HL-60 (cell line): ENCODE measurements around the gene ABCA2.
A peak's percentile ranks its signal among the peaks of the same experiment; 100 is the strongest.

ENCODE experiments used
- DNase-seq, 2 experiments: peaks; one replicate each; pipeline ENCODE4 v3.0.0-alpha.2; 2010 to 2020; ENCODE audit warnings: low read depth in 1 of 2, low spot score in 1 of 2
- H3K27ac ChIP-seq: fragments of 250-450 bp; sonication (Bioruptor Pico); replicated peaks from 2 replicates; pipeline ENCODE4 v1.5.1; 2020; ENCODE audit warnings: mild to moderate bottlenecking, moderate library complexity
- H3K27me3 ChIP-seq: fragments of 250-450 bp; sonication (Bioruptor Pico); 2 replicates; pipeline ENCODE4 v1.5.1; 2021; ENCODE audit warnings: mild to moderate bottlenecking, moderate library complexity; ENCODE audit not compliant: insufficient read depth, poor library complexity, severe bottlenecking
- H3K4me3 ChIP-seq: replicated peaks from 2 replicates; pipeline ENCODE4 v1.5.1; 2011; ENCODE audit warnings: mild to moderate bottlenecking, control low read depth, low read length; ENCODE audit not compliant: insufficient read depth
- CTCF ChIP-seq: IDR thresholded peaks from one replicate; pipeline ENCODE4 v1.5.1; 2011; ENCODE audit warnings: low read length, control low read depth, inconsistent platforms; ENCODE audit not compliant: insufficient read depth
- GABPA ChIP-seq: IDR thresholded peaks from 2 replicates; pipeline ENCODE4 v1.6.1; 2012; ENCODE audit warnings: low read depth
- POLR2AphosphoS5 ChIP-seq: IDR thresholded peaks from 2 replicates; pipeline ENCODE4 v1.6.1; 2012; ENCODE audit warnings: low read depth
- REST ChIP-seq: IDR thresholded peaks from 2 replicates; pipeline ENCODE4 v1.6.1; 2012; ENCODE audit warnings: low read depth; ENCODE audit not compliant: insufficient replicate concordance
- SPI1 ChIP-seq: IDR thresholded peaks from 2 replicates; pipeline ENCODE4 v1.6.1; 2012; ENCODE audit warnings: low read depth, mild to moderate bottlenecking, borderline replicate concordance

The ABCA2 gene

GRCh38 chr9:137065336-137065967 lies 37.4 kb upstream of the ABCA2 start:
- TF ChIP-seq REST (no peak), CTCF (no peak), SPI1 (no peak), GABPA (no peak), POLR2AphosphoS5 (no peak)
- H3K4me3 ChIP-seq = no peak overlapping the region
- no peak for DNase-seq
- H3K27me3 ChIP-seq = no peaks in the 10 kb centered on the region
- no peak overlapping the region for H3K27ac ChIP-seq

- Histone ChIP-seq H3K27ac (no peak overlapping the region), H3K27me3 (no peaks in the 10 kb centered on the region), H3K4me3 (no peak overlapping the region)
- no peak for DNase-seq
- TF ChIP-seq REST = no peak
- TF ChIP-seq POLR2AphosphoS5 = no peak
- no peak for TF ChIP-seq SPI1
- no peak for TF ChIP-seq GABPA
- TF ChIP-seq CTCF = no peak
These were observed 36.8 kb upstream of the ABCA2 start for GRCh38 chr9:137064880-137065164.

- H3K4me3 ChIP-seq = no peak overlapping the region
- DNase-seq = peak in 1 of 2 experiments; percentile 49
These were observed 36.2 kb upstream of the ABCA2 start for GRCh38 chr9:137064027-137064879.

More at GRCh38 chr9:137064027-137064879, 36.2 kb upstream of the ABCA2 start:
- TF ChIP-seq CTCF (peak; percentile 57), GABPA (no peak), POLR2AphosphoS5 (no peak), REST (peak; percentile 32), SPI1 (no peak)
- Histone ChIP-seq H3K27ac (no peak overlapping the region), H3K27me3 (no peaks in the 10 kb centered on the region)
